ENCODE data around the gene SPSB4. TPM values are rescaled to one million over a fixed set of nuclear protein-coding genes. Genes with fewer than 3 reads are reported as not detected.

Gene SPSB4
- total and polyA plus RNA-seq, 2 of the 8 experiments (the other 6 are each of a cell fraction or from before 2014, with no cell fraction given) = 15.1 to 17.2 TPM

DNA sequence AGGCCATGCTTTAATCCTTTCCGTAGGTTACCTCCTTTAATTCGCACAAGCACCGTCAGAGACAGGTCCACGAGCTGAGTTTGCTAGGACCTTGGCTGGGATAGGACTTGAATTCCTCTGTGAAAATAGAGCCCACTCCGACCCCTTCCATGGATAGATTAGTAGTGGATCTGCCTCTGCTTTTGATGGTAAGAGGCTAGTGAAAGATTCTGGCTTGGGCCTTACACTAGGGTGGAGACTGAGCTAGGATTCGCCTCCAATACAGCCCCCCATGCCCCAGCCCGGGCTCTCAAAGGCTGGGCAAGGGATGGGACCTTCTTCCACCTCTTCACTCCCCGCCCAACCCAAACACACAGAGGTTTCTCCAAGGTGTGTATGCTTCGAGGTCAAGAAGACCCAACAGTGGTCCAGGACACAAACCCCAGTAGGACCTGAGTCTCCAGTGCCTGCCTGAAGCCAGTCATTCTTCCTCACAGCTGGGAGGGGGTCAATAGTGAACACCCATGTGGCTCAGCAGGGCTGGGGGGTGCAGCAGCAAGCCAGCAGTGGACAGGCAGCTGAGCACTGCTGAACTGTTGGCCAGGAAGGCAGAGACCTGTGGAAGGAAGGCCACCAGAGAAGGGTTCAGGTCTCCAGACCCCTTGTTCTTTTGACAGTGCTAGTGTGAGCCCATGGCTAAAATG, 75.7 kb downstream of the SPSB4 start:
- H4K8ac ChIP-seq (ENCODE audit: extremely low read depth, insufficient read depth, low read length) = peak overlapping the region; percentile 51; the same call in 1 of the 2 replicates
- H2AFZ ChIP-seq (ENCODE audit: low read length) = no peak overlapping the region
- ChIA-PET CTCF (ENCODE audit: partially characterized antibody) (interaction anchor here (0.7 to 6.9 kb wide), 4 partner anchors 11 to 181 kb away, joined by 3 to 44 read pairs (median 4); no protein-coding TSS in a partner anchor), POLR2A (ENCODE audit: partially characterized antibody) (no interaction called here)
- H2BK12ac ChIP-seq (ENCODE audit: low read depth, low read length) = no peak overlapping the region
- H2BK5ac ChIP-seq (ENCODE audit: low read depth, low read length) = no peak overlapping the region
- TF ChIP-seq EGR1 (IDR thresholded peaks at IDR 0.05; ENCODE audit: borderline replicate concordance, low read depth, low read length) (no peak), YY1 (IDR thresholded peaks at IDR 0.05; ENCODE audit: low read depth, low read length) (no peak), KDM5A (IDR thresholded peaks at IDR 0.05; ENCODE audit: low read length) (no peak), RFX5 (IDR thresholded peaks at IDR 0.05; ENCODE audit: borderline replicate concordance, low read depth, low read length) (no peak), SUZ12 (IDR thresholded peaks at IDR 0.05; ENCODE audit: low read length) (no peak), CBX5 (IDR thresholded peaks at IDR 0.05; ENCODE audit: low read depth, low read length) (no peak), SP2 (IDR thresholded peaks at IDR 0.05; ENCODE audit: low read length) (no peak), CBX8 (IDR thresholded peaks at IDR 0.05; ENCODE audit: borderline replicate concordance, low read depth, low read length) (no peak), SRF (IDR thresholded peaks at IDR 0.05; ENCODE audit: low read depth, low read length) (no peak), POLR2A (IDR thresholded peaks at IDR 0.05; ENCODE audit: control extremely low read depth in 1 of 2, low read depth in 2 of 2, low read length in 2 of 2) (no peak), HDAC6 (IDR thresholded peaks at IDR 0.05; ENCODE audit: low read depth, low read length) (no peak), BACH1 (IDR thresholded peaks at IDR 0.05; ENCODE audit: low read length) (no peak), CREB1 (IDR thresholded peaks at IDR 0.05) (no peak), JUN (IDR thresholded peaks at IDR 0.05; ENCODE audit: low read depth, low read length) (no peak), TAF1 (IDR thresholded peaks at IDR 0.05; ENCODE audit: low read depth, low read length) (no peak)
- 90% methylated on average over 9 of the region's 9 CpGs; no CpG with 5 or more reads in 1 of the 2 experiments for WGBS, 2 experiments (ENCODE audit: extremely low coverage in 1 of 2, insufficient coverage in 1 of 2, insufficient read length in 1 of 2, insufficient replicate concordance in 2 of 2, low coverage in 1 of 2, low lambda C conversion rate in 2 of 2, missing lambda C conversion rate in 1 of 2)
- H3K27ac ChIP-seq (ENCODE audit: low read depth, low read length) = no peak overlapping the region
- H2BK20ac ChIP-seq (ENCODE audit: low read length) = no peak overlapping the region
- no peak overlapping the region for H2BK120ac ChIP-seq (replicated peaks; ENCODE audit: low read depth, low read length)
- no peak overlapping the region for H3K56ac ChIP-seq (replicated peaks; ENCODE audit: insufficient read length, low read depth, low read length)
- H3K23me2 ChIP-seq (ENCODE audit: low read depth, low read length) = no peaks in the 10 kb centered on the region; the same call in 1 of the 2 replicates
- no peak overlapping the region for H4K91ac ChIP-seq (replicated peaks; ENCODE audit: insufficient read length, low read length)
- no peak overlapping the region for H4K5ac ChIP-seq (ENCODE audit: insufficient read length, low read depth, low read length)
- no peaks in the 10 kb centered on the region for H3K36me3 ChIP-seq (ENCODE audit: control insufficient read depth in 2 of 4, insufficient read depth in 4 of 4, low read length in 3 of 4)
- no peaks in the 10 kb centered on the region for H3K9me3 ChIP-seq (ENCODE audit: insufficient read depth in 2 of 2, low read depth in 1 of 2, low read length in 1 of 2)
- DNase-seq (ENCODE audit: low read depth in 1 of 2, low spot score in 2 of 2) (no peak), FAIRE-seq (no peak)
- no peak overlapping the region for H3K4ac ChIP-seq (replicated peaks; ENCODE audit: insufficient read length, low read depth, low read length)
- peaks cover 0 to 2% of the 10 kb centered on the region in 2 experiments for H4K20me1 ChIP-seq (replicated peaks in 1 of 2; ENCODE audit: control insufficient read depth in 1 of 2, insufficient read depth in 2 of 2, low read length in 2 of 2)
- no peak overlapping the region for H3K23ac ChIP-seq (ENCODE audit: insufficient read length)
- H3K4me2 ChIP-seq (ENCODE audit: insufficient read depth in 1 of 2, low read depth in 2 of 2, low read length in 2 of 2) = no peak overlapping the region
- 0 out of 7 replicates have a peak, but pooled peaks cover 0 to 2% (median 0%) of the 10 kb centered on the region in 4 experiments for H3K4me1 ChIP-seq (replicated peaks in 1 of 4; ENCODE audit: control insufficient read depth in 3 of 4, insufficient read depth in 4 of 4, low read length in 3 of 4)
- 0 out of 2 replicates have a peak overlapping the region, but pooled peaks have one; percentile 4 for H2AK5ac ChIP-seq (ENCODE audit: low read depth, low read length)
- no peak overlapping the region for H3K14ac ChIP-seq (ENCODE audit: insufficient read length)
- H3K27me3 ChIP-seq (replicated peaks in 1 of 4; ENCODE audit: control insufficient read depth in 3 of 4, extremely low read depth in 1 of 4, insufficient read depth in 3 of 4, low read length in 3 of 4) = no peaks in the 10 kb centered on the region
- H3K18ac ChIP-seq (ENCODE audit: extremely low read depth, low read length) = no peak overlapping the region
- no peaks in the 10 kb centered on the region for H3K79me2 ChIP-seq (ENCODE audit: control insufficient read depth in 1 of 2, insufficient read depth in 2 of 2, low read length in 2 of 2)
- H2BK15ac ChIP-seq (ENCODE audit: low read length) = no peak overlapping the region
- H3K9ac ChIP-seq (replicated peaks in 1 of 4; ENCODE audit: extremely low read depth in 1 of 4, low read depth in 3 of 4, low read length in 3 of 4) = no peak overlapping the region
- no peak overlapping the region for H3K4me3 ChIP-seq (ENCODE audit: extremely low read depth in 1 of 4, insufficient read depth in 2 of 4, low read depth in 3 of 4, low read length in 4 of 4)
- H3K79me1 ChIP-seq (ENCODE audit: low read depth, low read length) = no peaks in the 10 kb centered on the region

Data from H1 (cell line).